NCI-H2029 (cell line): ENCODE measurements around the gene POU2F2.

ENCODE experiments used
- DNase-seq: peaks from one replicate; lab custom pipeline; 2025; lab: John Stamatoyannopoulos, UW

The POU2F2 gene

DNA sequence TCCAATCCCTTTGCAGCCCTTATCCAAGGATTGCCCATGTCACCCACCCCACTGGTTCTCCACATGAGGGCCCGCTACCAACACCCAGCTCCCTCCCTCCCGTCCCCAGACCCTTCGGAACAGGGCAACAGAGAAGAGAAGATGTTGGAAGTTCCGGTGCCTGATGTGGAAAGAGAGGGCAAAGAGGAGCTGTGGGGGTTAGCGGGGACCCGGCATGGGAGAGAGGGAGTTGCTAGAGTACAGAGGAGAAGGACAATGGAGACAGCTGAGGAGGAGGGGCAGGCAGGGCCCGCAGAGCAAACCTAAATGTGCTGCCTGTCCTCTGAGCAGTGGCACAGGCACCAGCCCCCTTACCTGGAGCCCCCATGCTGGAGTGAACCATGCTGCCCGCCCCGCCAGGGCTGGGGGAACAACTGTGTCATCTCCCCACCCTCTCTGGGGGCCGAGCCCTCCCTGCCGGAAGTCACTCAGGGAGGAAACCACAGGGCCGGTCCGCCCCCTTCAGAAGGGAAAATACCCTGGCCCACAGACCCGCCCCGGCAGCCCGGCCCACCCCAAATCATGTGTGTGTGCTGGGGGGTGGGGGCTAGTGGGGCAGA, at the start of gene POU2F2:
POU2F2 (minus strand) TSS at position 417 of the 599 bp plus-strand sequence; CDS start at position 382, 35 bp downstream.
- no peak for DNase-seq

DNA sequence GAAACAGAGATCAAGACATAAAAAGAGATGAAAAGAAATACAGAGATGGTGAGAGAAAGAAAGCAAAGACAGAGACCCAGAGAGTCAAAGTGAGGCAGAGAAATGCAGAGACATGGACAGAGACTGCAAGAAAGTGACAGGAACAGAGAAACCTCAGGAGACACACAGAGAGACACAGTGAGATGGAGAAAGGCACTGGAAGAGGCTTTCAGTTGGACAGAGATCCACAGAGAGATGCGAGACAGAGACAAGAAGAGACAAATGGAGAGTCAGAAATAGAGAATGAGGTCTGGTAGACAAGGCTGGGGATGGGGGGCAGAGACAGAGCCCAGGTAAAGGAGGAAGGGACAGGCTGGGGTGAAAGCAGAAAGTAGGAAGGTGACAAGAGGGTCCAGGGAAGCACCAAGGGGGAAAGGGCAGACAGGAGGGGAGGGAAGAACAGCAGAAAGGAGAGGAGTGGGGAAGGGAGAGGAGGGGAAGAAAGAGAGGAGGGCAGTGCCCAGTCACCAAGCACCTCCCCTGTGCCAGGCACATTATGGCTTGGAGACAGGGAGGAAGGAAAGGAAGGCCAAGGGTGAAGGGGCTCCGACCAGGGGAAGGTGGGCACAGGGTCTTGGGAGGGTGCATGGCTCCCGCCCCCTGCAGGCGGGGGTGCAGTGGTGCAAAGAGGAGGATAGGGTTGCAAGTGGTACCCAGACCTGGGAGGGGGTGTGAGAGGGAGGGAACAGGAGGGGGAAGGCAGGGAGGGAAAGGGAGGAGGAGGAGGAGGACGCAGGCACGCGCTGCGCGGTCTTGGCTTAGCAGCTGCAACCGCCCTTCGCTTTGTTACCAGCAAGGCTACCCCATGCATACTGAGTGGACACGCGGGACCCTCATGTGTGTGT, 46.8 kb upstream of the POU2F2 start:
- DNase-seq = no peak

DNA sequence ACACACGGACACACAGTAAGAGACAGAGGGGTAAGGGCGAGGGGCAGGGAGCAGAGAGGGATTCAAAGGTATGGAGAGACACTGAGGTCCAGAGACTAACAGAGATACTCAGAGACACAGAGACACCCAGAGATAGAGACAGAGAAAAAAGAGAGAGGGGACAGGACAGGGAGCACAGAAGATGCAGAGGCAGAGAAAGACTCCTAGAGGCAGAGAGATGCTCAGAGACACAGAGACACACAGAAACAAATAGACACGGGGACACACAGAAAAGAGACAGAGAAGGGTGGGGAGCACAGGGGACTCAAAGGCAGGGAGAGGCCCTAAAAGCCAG, 45.4 kb upstream of the POU2F2 start:
- no peak for DNase-seq

DNA sequence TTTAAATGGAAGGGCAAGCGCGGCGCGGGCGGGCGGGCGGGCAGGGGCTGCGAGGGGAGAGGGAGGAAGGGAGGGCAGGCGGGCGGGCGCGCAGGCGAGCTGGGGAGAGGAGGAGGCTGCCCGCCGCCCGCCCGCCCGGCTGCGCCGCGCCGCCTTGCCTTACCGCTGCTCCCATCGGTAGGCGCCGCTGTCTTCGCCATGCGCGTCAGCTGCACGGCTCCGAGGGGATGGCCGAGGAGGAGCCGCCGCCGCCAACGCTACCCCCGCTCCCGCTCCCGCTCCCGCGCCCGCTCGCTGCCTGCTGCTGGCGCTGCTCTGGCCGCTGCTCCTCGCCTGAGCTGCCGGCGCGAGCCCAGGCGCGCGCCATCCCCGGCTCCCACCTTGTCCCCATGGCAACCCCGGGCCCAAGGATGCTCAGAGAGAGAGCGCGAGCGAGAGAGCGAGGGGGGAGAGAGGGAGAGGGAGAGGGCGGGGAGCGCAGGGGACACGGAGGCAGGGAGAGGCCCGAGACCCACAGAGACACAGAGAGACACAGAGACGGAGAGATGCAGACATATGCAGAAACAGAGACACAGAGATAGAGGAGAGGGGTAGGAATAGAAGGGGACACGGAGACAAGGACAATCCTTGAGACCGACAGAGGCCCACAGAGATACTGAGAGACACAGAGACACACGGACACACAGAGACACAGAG, 44.9 kb upstream of the POU2F2 start:
- DNase-seq = peak; percentile 84

DNA sequence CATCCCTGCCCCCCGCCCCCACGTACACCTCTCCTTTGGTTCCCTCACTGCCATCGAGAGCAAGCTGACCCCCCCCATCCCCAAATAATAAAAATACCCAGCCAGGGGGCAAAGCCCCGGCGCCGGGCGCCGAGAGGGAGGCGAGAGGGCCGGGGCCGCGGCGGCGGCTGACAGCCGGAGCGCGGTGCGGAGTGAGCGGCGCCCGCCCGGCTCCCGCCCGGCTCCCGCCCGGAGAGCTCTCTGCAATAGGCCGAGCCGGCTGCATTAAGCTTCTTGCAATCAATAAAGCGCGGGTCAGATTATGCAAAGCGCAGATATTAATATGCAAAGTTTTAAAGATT, 44.4 kb upstream of the POU2F2 start:
- no peak for DNase-seq

DNA sequence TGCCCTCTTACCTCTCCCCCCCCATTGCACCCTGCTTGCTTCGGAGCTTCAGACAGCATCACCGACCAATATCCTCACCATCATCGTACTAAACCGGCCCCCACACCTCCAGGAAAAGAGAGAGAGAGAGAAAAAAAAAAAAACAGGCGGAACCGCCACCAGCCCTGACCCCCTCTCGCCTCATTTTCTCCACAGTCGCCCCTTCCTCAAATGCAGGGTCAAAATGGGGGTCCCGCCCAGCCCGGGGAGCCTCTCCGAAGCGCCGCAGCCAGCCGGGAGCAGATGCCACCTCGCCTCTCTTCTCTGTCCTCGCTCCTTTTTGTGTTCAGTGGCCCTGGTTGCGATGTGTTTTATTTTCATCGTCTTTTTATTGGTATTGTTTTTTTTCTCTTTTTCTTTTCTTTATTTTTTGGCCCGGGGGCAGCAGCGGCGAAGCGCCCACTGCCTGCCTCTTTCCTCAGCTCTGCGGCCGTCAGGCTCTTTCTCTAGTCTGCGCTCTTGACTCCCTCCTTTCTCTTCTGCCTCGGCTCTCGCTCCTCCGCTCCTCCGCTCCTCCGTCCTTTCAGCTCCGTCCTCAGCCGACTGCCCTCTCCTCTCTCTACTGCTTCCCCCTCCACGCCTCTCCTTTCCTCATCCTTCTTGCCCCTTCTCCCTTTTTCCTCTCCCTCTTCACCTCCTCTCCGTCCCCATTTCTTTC, 43.9 kb upstream of the POU2F2 start:
- peak; percentile 20 for DNase-seq

DNA sequence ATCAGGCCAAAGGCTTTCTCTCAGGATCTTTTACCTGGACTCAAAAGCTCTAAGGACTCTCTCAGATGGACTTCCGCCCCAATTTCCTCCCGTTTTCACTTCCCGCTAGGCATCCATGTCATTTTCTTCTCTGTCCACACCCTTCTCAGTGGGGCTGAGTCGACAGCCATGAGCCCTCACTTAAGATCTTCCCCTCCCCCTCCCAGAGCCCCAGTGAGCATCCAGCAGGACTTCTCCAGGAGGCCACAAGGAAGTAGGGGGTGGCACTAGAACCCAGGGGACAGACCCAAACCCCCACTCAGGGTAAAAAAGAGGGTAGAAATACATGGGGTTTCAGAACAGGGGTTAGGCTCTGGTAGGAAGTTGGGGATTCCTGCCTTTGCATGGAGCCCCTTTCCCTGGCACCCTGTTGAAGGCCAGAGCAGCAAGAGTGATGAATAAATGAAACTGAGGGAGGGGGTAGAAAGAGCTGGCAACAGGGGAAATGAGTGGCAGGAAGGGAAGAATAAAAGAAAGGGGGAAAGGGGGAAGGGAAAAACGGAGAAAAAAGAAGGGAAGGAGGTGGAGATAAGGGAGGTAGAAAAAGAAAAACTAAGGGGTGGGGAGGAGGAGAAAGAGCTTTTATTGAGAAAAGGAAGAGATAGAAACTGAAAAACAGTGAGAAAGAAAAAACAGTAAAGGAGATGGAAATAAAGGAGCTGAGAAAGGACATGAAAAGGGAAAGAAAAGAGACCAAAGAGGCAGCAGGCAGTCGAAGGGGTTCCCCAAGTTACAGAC, 42.9 kb upstream of the POU2F2 start:
- DNase-seq = no peak

DNA sequence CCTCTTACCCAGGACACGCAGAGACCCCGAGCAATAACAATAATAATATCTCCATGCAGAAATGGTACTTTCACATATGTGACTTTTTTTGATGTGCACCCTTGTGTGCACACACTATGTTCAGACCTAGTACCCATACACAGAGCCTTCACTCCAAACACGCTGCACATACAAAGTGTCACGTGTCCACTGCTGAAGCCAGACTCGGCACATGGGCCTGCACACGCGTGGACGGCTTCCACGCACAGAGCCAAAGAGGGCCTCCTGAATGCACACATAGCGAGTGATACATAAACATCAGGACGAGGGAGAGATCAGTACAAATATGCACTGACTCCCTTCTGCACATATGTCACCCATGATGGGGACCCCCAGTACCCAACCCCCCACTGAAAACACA, 41.9 kb upstream of the POU2F2 start:
- DNase-seq = no peak

DNA sequence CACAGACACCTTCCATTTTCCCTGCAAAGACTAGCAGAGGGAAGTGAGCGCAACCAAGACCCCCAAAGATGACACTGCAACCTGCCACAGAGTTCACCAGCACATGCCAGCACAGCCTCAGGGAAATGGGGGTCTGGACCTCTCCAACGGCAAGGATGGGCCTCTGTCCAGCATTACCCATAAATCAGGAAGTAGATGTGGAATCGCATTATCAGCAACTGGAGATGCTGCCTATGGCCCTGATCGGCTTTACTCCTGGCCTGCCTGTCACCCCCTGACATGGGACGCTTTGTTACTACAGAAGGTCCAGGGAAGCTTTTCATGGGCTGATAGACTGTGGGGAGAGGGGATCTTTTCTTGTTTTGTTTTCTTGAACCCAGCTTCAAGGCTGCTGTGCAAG, 41.4 kb upstream of the POU2F2 start:
- DNase-seq = no peak

DNA sequence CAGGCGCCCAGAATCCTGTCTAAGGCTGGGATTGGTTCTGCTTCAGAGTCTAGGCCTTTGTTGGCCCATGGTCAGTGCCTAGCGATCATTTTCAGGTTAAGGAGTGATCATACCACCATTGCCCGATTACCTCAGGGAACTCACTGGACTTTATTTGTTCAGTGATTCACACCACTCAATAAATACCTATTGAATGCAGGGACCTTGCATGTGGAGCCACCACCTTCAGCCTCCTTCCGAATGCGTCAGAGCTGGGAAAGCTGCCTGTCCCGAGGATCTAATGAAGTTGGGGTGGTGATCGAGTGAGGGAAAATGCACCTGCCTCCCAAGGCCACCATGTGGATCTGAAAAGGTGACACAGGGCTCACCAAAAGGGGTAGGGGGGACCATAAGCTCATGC, 40.0 kb upstream of the POU2F2 start:
- no peak for DNase-seq

DNA sequence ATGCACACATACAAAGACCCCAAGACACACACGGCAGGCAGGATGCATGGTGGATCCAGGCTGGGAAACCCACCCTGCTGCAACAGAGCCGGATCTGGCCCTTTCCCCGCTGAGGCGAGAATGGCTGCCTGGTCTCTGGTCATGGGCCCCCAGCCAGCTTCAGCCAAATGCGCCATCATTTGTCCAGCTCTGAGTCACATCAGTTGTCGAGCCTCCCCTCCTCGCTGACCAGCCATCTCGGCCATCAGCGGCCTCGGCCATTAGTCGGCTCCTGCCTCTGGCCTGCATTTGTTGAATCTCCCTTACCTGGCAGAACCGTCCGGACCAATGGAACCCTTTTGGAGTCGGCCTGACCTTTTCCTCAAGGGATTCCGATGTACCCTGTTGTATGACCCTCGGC, 38.5 kb upstream of the POU2F2 start:
- no peak for DNase-seq

DNA sequence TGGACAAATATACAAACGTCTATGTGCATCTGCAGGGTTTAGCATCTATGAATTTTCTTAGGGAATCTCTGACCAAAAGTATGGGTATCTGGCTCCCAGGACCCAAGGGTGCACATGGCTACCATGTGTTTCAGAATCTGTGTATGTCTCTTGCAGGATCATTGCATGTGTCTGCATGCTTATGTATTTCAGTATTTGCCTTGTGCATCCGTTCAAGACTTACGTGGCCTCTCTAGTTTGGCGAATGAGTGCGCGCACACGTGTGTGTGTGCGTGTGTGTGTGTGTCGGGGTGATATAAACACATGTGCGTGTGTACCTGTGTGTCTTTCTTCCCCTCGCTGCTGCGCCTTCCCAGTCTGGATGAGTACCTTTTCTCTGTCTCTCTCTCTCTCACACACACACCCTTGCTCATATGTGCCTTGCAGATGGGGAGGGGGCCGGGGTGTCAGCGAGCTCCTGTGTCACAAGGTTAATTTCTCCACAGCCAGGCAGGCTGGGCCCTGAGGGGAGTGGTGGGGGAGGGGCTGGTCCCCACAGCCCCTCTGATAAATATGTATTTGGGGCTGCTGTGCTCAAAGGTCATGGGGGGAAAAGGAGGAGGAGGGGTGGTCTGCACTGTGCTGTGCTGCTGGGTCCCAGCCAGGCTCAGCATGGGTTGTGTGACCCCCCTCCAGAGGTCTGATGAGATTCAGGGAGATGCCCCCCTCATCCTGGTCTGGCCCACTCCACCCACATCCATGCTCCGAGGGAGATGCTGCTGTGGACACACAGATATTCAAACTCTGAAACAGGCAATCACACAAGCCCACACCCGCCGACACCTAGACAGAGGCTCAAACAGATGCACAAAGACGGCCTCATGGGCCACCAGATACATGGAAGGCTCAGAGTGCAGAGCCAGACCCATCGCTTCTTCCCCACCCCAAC, 37.5 kb upstream of the POU2F2 start:
- DNase-seq = no peak

DNA sequence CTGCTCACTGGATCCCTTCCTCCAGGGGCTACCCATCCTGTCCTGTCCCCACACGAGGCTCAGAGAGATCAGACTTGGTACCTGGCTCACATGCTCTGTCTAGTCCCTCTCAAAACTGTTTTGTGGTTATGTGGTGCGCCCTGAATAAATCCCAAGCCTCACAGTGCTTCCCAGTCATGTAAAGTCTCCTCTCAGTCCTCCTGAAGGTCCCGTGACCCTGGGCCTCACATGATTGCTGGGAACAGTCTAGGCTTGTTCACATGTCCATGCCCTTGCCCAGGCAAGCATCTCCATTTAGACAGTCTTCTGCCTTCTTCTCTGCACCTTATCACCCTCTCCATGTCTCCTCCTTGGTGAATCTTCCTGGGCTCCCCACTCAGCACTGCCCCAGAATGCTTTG, 36.0 kb upstream of the POU2F2 start:
- no peak for DNase-seq

DNA sequence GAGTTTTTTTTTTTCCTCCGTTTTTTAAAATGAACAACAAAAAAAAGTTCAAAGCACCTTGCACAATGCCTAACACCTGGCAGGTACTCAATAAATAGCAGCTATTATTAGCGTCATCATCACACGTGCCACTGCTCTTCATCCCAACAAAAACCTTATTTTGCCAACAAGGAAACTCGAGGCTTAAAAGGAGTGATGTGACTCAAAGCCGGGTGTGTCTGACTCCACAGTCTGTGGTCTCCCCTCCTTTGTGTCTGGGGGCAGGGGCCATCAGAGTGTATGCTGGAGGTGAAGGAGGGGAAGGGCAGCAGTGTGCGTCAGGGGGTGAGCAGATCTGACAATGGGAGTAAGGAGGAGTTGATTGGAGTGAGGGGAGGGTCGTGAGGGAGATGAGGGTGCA, 34.1 kb upstream of the POU2F2 start:
- no peak for DNase-seq

DNA sequence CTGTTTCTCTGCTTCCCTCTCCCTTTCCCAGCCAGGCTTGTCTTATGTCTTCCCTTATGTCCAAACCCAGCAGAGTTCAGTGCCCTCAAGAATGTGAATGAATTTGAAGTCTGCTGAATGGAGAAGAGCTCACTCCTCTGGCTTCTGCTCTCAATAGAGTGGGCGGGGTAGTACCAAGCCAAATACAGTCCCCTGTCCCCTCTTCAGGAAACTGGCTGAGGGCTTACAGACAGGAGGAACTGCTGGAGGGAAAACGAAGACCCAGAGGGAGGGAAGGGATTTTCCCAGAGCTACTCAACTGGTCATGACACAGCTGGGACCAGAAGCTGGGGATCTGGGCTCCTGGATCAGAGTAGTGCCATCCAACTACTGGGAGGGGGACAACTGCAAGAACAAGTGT, 32.9 kb upstream of the POU2F2 start:
- no peak for DNase-seq

DNA sequence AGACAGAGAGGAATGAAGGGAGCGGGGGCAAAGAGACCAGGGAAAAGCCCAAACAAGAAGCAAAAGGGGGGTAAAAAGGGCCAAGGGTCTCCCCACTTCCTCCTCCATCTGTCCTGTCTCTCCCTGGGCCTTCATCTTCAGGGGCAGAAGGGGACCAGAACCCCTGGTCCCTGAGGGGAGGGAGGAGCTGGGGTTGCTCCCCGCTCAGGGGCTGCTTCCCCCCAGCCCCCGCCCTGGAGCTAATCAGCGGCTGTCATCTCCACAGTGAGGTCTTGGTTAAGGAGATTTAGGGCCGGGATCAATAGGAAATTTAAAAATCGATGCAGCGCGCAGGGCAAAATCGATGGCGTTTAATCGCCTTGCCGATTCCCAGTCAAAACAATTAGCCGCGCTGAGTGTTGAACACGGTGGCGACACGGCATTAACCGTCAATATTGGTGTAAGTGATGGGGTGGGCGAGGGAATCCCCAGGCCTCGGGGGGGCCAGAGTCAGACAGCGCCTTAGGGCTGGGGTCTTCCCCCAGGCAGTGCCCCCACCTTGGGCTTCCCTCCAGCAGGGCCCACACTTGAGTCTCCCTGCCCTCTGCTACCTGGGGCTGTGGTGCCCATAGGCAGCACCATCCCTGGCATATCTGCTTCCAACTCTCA, 29.5 kb upstream of the POU2F2 start:
- no peak for DNase-seq

DNA sequence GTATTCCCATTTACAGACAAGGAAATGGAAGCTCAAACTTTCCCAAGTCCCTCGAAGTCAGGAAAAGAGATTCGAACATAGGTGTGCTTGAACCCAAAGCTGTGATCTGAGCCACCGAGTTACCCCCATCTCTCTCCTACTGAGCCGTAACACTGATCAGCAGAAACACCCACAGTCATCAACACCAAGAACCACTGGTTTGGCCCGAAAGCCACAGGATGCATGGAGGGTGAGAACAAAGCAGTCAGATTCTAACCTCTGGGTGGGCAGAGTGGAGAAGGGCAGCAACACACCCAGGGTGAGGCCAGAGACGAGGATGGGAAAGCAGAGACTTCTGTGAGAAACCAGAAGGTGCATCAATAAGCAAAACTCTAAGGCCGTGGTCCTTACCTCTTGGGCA, 27.7 kb upstream of the POU2F2 start:
- DNase-seq = no peak

DNA sequence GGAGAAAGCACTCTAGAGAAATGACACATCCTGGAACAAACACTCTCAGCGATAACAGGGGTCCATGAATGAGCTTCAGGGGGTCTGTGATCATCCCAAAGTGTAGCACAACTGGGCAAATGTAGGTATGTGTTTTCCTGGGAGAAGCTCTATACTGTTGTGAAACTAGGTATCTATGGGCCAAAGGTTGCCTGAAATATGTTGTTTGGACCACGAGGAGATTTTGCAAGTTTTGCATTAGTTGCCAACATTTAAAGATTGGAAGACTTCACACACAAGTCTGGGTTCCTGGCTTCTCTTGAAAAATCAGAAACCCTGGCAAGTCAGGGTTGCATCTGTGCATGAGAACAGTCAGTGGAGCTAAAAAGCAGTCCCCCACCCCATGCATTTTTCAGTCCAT, 26.7 kb upstream of the POU2F2 start:
- no peak for DNase-seq

DNA sequence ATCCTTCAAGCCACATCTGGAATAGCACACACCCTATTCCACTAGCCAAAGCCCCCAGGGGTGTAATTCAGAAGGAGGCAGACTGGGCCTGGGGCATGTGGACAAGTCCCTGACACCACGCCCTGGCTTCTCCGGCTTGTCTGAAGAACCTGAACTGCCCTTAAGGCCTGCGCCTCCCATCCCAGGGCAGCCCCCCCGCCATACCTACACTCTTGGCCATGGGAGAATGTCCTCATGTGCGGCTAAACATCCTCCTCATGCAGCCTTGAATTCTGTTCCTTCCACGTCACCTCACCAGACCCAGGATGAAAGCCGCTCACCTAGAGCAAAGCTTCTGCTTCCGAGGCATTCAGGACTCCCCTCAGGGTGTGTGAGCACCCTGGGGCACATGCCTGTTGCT, 24.3 kb upstream of the POU2F2 start:
- DNase-seq = no peak

DNA sequence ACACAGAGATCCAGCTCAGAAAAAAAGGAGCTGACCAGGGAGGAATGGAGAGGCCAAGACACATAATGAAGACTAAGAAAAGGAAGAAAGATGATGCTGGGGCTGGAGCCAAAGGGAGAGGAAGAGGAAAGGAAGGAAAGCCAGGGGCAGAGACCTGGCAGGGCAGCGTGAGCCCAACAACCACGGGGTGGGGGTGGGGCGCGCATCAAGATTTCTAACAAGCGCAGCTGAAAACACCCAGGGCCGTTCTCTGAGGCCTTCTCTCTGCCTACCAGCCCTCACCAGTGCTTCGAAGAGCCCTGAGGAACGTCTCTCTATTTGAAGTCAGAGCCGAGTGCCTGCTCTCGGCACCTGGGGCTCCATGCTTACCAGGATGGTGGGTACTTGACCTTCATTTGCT, 23.6 kb upstream of the POU2F2 start:
- no peak for DNase-seq
